8988T (cell line): ENCODE measurements around the gene TMEM125.

Source experiments
- DNase-seq: peaks from one replicate; pipeline ENCODE4 v3.0.0; 2011

Gene TMEM125

DNA sequence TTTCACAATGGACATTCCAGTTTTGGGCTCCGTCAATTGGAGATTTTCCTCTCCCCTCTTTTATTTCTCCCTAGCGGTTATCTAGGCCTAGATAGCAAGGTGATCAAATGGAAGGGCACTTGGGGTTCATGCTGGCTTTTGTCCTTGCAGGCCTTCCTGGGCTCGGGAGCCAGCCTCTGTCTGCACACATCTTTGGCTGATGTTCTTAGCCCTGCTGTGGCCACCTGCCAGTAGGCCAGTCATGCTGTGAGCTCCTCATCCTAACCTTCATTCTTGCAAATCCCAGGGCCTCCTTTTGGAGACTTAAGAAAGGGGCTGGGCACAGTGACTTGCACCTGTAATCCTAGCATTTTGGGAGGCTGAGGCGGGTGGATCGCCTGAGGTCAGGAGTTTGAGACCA, 44.5 kb downstream of the TMEM125 start:
- no peak for DNase-seq

- DNase-seq: no peak
Measured at GRCh38 chr1:43315481-43315880, 45.7 kb downstream of the TMEM125 start.

GRCh38 chr1:43315963-43316737, 46.4 kb downstream of the TMEM125 start:
- DNase-seq: no peak

GRCh38 chr1:43316738-43317520, 47.1 kb downstream of the TMEM125 start:
- no peak for DNase-seq

GRCh38 chr1:43317817-43318471, 48.2 kb downstream of the TMEM125 start:
- no peak for DNase-seq

DNA sequence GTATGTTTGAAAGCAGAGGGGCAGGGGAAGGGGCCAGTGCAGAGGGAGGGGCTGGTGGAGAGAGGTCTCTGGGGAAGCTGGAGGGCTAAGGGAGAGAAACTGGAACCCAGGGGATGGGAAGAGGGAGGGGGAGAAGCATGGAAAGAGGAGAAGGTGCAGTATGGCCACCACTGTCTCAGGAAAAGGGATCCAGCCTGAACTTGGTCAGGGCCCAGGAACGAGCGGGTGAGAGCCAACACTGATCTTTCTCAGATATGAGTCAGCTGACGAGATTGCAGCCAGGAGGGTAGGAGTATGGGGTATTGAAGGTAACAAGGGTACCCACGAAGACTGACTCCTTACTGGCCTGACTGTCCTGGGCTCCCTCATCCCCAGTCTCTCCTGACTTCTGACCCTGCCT, 49.0 kb downstream of the TMEM125 start:
- DNase-seq: no peak

GRCh38 chr1:43319288-43319687, 49.5 kb downstream of the TMEM125 start:
- no peak for DNase-seq

GRCh38 chr1:43319766-43320165, 50.0 kb downstream of the TMEM125 start:
- no peak for DNase-seq

DNA sequence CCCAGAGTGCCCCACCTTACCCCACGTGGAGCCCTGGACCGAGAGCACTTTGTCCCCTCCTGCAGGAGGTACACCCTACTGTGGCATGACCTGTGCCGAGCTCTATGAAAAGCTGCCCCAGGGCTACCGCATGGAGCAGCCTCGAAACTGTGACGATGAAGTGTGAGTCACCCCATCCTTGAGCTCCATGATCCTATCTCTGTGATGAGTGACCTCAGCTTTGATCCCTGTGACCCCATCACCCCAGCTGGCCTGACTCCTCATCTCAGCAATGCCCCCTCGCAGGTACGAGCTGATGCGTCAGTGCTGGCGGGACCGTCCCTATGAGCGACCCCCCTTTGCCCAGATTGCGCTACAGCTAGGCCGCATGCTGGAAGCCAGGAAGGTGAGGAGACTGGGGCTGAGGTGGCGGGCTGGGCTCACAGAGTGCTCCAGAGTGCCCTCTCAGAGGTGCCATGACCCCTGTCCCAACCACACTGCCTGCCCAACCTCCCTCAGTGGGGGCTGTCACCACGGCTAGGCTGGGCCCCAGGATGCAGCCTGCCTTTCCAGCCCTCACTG, 51.6 kb downstream of the TMEM125 start:
- no peak for DNase-seq

- DNase-seq: no peak
Measured at GRCh38 chr1:43322506-43322905, 52.7 kb downstream of the TMEM125 start.
